DMS114 treated with DMSO at 0.1 percent for 48 hours (cell line): Measurements from ENCODE around the gene INMT.

Source experiments
- DNase-seq: peaks from one replicate; lab custom pipeline; 2025; ENCODE audit not compliant: unreplicated experiment; lab: John Stamatoyannopoulos, UW

INMT gene

DNA sequence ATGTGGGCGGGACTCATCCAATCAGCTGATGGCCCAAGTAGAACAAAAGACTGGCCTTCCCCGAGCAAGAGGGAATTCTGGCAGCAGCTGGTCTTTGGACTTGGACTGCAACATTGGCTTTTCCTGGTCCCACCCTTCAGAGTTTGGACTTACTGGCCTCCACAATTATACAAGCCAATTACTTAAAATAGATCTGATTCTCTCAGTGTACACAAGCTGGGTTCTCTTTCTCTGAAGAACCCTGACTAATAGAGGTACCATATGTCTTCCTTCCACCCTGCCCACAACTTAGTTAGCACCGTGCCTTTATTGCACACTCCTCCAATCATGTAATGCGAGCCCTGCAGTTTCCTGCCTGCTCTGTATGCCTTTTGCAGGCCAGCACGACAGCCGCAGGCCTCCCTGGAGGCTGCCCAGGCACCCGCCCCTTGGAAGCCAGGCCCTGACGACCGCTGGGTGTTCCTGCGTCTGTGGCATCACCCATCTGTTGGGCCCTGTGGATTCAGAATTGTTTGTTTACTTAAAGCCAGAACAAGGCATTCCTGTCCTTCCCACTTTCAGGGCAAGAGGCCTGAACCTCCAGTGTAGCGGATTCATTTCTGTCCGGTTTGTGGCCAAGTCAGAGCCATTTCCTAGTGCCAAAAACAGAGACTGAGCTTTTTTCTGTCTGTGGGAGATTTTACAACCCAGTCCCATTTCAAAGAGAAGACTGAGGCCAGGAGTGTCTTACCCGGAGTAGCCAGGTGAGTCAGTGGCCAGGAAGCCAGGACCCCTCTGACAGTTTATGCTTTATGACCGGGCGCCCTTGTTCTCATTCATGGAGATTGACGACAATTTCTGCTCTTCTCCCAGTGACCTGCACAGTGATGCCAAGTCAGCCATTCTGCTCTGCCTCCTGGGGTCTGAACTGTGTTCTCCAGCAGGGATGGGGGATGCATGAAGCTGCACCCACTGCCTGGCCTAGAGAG is 968 bp upstream of the INMT start:
- no peak for DNase-seq

- no peak for DNase-seq
These were observed 549 bp downstream of the INMT start for GRCh38 chr7:30752484-30752883.

GRCh38 chr7:30752979-30753378 is 1.0 kb downstream of the INMT start:
- DNase-seq, result no peak

GRCh38 chr7:30754315-30754877 is 2.5 kb downstream of the INMT start:
- no peak for DNase-seq

DNA sequence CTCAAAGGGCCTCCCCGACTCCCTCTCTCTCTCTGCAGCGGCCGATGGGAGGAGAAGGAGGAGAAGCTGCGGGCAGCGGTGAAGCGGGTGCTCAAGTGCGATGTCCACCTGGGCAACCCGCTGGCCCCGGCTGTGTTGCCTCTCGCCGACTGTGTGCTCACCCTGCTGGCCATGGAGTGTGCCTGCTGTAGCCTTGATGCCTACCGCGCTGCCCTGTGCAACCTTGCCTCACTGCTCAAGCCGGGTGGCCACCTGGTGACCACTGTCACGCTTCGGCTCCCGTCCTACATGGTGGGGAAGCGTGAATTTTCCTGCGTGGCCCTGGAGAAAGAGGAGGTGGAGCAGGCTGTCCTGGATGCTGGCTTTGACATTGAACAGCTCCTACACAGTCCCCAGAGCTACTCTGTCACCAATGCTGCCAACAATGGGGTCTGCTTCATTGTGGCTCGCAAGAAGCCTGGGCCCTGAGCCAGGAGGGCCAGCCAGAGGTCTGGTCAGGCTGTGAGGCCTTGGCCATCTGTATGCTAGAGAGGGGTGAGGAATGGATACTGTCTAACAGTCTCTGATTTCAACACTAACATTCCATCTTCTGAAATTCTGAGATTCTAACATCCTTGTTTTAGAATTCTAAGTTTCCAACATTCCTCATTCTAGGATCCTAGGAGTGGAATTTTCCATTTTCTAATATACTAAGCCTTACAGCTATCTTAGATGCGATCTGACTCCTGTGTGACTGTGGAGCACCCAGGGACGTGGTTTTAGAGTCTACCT is 3.6 kb downstream of the INMT start:
- no peak for DNase-seq

DNA sequence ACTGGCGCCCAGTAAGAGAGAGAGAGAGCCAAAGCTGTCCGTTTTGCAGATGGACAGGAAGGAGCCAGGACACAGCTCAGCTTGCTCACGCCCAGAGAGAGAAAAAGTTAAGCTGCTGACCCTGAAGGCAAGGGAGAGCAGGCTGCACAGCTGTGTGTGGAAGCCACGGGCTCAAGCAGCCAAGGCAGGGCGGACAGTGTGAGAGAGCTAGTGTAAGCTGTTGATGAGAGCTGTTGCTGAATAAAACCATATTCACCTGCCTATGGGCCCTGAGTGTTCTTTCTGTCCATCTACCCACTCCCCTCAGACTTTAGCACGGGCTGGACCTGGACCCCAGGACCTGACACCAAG is 5.4 kb downstream of the INMT start:
- DNase-seq, result no peak

DNA sequence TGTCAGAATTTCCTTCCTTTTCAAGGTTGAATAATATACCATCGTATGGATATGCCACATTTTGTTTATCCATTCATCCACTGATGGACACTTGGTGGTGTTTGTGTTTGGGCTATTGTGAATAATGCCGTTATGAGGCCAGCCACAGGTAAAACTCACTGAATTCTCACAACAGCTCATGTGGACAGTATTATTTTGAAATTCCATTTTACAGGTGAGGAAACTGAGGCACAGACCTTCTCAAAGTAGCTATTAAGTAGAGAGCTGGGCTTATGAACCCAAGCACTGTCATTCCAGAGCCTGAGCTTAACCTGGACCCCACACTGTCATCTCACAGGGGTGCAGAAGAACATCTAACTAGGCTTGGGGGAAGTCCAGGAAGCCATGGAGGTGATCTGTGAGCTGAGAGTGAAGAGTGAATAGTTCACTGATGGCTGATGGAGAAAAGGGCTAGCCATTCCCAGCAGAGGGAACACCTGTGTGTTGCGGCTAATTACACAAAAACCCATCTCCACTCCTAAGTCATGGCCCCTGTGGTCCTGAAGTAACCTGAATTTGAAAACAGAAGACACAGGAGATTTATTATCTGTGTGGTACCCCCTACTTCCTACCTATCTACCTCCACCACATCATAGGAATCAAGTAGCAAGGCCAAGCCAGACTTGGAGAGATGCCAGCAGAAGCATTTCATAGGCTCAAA is 8.7 kb downstream of the INMT start:
- no peak for DNase-seq

DNA sequence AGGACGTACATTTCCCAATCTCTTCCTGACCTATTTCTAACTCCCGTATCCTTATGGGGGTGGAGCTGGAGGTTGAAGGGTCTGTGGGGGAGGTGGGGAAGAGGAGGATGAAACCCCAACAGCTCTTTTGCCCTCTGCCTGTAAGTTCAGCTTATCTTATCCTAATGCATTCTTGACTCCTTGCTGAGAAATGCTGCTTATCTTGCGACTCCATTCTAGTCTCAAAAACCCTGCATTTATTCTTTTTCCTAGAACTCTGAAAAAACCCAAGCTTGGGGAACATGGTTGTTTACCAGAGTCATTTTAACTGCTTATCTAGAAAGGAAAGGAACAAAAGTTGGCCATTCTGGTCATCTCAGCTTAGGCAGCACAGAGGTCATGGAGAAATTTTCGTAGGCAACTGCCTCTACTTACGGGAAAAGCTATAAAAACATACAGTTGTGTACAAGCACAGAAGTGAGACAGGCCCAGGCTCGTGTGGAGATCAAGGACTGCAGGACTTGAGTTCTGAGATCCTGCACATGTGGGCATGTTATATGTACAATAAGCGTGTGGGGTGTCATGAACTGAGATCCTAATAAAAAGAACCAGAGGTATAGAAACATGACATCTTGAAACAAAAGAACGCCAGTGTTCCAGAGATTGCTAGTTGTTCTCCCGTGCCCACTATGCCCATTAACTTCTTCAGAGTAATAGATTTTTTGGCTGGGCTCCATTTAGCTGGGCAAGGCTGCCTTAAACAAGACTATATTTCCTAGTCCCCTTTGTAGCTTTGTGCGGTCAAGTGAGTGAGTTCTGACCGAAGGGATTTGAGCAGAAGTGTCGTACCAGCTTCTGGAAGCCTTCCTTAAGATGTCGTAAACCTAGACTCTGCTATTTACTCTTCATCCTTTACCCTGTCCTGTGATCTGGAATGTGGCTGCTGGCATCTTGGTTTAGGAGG is 9.6 kb downstream of the INMT start:
- DNase-seq, result no peak

DNA sequence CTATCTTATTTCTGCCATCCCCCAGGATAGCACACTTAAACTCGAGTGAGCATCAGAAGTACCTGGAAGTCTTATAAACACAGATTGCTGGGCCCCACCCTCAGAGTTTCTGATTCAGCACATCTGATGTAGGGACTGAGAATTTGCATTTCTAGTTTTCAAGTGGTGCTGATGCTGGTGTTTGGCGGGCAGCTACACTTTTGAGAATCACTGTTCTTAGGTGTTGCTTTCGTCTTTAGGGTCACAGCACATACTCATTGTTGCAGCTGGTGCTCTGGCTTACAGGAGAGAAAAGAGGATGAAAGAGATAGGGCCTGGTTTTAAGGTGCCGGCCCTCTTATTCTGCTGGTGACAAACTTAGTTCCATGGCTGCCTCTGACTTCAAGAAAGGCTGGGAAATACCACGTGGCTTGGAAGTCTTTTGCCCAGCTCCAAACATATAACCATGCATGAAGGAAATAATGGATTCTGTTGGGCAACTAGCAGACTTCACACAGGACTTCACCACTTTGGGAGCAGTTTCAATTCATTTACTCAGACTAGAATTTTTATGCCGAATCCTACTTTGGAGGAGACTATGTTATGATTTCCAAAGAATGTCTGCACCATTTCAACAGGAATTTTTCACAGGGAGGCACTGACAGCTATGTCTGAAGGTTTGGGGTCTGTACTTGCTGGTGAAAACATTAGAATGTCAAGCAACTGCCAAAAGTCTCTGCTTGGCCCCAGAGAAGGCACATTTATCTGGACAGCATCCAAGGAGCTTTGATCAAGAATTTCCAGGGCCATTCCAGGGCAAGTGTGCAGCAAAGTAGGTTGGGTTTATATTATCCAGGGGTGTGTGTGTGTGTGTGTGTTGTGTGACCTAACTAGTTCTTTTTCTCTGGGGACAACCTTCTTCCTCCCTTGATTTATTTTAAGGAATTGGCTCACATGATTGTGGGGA is 12.4 kb downstream of the INMT start:
- DNase-seq, result no peak

GRCh38 chr7:30765408-30765807 is 13.5 kb downstream of the INMT start:
- no peak for DNase-seq

DNA sequence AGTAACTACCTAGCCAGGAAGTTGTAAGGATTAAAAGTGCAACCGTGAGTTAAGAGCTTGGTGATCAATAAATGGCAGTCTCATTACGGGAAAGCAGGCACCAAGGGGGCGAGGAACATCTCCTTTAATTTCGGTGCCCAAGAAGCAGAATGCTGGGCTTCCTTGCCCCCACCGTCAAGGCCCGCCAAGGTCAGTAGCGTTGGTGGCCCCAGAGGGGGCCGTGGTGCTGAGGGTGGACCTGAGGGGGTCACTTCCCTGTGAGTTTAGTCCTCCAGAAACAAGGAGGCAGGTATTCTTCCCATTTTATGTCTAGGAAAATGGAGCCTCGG is 18.9 kb downstream of the INMT start:
- no peak for DNase-seq

- peak; percentile 57 for DNase-seq
These were observed 19.4 kb downstream of the INMT start, which contains the start of gene MINDY4 for GRCh38 chr7:30771174-30771879. TSS of gene MINDY4 (plus strand) at chr7:30771417. CDS start at chr7:30771494, 77 bp downstream.

- DNase-seq, result no peak
These were observed 20.0 kb downstream of the INMT start for GRCh38 chr7:30771880-30772425.

DNA sequence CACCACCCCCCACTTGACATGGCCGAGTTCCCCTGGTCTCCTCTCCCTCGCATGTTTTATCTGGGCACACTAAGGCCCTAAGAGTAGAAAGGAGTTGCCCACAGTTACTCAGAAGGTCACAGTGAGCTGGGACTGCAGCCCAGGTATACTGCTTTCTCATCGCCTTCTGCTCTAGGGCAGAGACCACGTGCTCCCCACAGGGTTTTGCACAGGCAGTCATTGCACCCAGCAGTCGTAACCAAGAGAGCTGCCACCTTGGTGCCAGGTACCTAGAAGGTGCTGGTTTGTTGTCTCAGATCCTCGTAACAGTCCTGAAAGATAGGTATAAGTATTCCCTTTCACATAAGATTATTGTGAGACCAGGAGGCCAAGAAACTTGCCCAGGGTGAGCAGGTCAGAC is 21.0 kb downstream of the INMT start:
- no peak for DNase-seq

DNA sequence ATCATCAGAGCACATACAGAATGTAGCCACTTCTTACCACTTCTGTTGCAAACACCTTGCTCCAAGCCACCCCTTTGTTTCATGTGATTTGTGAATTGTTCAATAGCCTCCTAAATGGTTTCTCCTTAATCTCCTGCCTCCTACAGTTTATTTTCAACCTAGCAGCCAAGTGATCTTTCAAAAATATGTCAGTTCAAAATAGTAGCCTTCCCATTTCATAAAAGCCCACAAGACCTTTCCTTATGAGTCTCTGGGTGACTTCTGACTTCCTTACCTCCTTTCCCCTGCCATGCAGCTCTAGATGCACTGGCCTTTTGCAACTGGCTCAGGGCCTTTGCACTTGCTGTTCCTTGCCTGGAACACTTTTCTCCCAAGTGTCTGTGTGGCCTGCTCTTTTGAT is 24.1 kb downstream of the INMT start:
- no peak for DNase-seq

DNA sequence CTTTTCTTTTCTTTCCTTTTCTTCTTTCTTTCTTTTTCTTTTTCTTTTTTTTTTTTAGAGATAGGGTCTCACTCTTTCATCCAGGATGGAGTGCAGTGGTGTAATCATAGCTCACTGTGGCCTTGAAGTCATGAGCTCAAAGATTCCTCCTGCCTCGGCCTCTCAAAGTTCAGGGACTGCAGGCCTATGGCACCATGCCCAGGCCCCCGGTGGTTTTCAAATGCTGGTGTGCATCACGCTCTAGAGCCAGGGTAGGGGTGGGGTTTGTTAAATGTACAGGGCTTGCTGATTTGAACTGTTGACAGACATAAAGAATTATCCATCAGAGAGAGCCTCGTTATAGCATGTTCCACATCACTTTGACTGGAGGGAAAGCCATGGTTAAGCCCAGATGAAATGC is 25.0 kb downstream of the INMT start:
- DNase-seq, result no peak

- no peak for DNase-seq
These were observed 26.5 kb downstream of the INMT start for GRCh38 chr7:30778255-30779025.
